HG03066 (cell line): ENCODE data around the gene NRTN.
"Not testable (repeated sequence)": the region's sequence is repeated elsewhere in the genome, so short reads cannot be mapped to it uniquely, and the experiment has no call there.

Source experiments
- ATAC-seq: cut with Tn5 transposase; IDR thresholded peaks from one replicate; pipeline ENCODE4 v1.9.1; 2021; ENCODE audit warnings: low read depth; ENCODE audit not compliant: unreplicated experiment

The NRTN gene, protein sequence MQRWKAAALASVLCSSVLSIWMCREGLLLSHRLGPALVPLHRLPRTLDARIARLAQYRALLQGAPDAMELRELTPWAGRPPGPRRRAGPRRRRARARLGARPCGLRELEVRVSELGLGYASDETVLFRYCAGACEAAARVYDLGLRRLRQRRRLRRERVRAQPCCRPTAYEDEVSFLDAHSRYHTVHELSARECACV

DNA sequence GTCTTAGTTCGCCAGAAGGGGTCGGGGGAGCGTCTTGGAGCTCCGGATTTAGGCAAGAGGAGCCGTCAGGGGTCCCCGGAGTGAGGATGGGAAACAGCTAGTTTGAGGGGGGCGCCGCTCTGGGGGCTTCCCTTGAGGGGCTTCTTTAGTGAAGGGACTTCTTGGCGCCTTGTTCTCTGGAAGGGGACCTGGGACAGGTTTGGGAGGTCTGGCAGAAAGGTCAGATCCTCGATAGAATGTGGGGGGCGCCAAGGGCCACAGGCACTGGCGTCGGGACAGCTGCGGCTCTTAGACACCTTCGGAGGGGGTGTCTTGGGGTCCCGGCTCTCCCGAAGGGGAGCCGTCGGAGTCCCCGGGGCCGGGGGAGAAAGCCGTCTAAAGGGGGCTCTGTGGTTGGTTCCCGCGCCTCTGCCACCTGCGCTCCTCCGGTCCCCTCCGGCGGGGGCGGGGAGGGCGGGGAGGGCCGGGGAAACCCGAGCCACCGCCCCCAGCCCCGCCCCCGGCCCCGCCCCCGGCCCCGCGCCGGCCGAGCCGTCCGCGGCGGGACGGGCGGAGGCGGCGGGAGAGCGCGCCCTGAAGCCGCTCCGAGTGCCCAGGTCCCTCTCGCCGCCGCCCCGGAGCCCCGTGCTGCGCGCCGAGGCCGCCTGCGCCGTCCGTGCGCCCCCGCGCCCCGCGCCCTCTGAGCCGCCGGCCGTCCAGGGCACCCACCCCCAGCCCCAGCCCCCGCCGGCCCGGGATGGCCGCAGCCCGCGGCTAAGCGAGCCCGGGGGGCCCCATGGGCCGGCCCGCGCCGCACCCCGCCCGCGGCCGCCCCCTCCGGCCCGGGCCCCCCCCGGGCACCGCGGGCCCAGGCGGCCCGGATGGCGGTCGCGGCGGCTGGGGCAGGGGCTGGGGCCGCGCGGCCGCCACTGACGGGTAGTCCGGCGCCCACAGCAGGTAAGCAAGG, at the start of gene NRTN:
TSS of gene NRTN (plus strand) at position 552 of the 946 bp plus-strand sequence. CDS start 19,099 bp downstream, outside the sequence.
- no peak for ATAC-seq

DNA sequence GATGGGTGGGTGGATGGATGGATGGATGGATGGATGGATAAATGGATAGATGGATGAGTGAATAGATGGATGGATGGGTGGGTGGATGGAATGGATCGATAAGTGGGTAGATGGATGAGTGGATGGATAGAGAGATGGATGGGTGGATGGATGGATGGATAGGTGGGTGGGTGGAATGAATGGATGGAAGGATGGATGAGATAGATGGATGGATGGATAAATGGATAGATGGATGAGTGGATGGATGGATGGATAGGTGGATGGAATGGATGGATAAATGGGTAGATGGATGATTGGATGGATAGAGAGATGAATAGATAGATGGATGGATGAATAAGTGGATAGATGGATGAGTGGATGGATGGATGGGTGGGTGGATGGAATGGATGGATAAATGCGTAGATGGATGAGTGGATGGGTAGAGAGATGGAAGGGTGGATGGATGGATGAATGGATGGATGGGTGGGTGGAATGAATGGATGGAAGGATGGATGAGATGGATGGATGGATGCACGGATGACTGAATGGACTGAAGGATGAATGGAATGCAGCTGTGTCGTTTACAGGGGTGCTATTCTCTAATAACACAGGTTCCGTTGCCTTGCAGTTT, 42.2 kb upstream of the NRTN start:
- ATAC-seq = no peak

DNA sequence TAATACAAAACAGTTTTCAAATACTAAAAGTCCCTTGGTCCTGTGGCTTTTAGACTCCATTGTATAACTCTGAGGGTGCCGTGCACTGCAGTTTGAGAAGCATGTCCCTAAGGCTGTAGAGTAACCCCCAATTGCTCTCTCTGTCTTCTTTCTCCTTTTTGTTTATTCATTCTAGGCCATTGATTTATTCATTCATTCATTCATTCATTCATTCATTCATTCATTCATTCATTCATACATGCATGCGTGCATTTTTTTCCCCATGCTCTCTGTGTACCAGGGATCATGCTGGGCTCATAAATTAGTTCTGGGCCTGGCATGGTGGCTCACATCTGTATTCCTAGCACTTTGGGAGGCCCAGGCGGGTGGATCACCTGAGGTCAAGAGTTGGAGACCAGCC, 39.6 kb upstream of the NRTN start:
- ATAC-seq = no peak

DNA sequence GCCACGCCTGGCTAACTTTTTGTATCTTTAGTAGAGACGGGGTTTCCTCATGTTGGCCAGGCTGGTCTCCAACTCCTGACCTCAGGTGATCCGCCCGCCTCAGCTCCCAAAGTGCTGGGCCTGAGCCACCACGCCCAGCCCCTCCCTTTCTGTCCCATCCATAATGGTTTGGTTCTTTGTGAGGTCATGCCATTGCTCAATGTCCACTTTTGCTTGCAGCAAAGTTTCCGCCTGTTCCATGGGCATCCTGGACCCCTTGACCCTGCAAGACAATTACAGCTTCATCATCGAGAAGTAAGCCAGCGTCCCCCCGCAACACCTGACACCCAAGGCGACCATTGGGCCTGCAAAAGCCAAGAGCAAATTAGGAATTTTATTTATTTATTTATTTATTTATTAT, 36.9 kb upstream of the NRTN start:
- no peak for ATAC-seq

DNA sequence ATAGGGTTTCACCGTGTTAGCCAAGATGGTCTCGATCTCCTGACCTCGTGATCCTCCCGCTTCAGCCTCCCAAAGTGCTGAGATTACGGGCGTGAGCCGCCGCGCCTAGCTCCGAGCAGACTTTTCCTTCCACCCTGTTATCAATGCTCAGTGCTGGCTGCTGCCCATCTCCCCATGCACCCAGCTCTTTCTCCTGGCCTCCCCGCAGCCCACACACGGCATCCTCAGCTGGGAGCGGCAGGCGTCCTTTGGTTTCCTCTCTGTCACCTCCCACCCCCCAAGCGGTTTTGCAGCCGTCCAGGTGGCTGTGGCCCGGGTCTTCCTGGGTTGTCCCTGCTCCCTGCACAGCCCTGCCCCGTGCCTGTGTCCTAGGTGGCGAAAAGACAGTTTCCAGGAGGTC, 32.5 kb upstream of the NRTN start:
- no peak for ATAC-seq

DNA sequence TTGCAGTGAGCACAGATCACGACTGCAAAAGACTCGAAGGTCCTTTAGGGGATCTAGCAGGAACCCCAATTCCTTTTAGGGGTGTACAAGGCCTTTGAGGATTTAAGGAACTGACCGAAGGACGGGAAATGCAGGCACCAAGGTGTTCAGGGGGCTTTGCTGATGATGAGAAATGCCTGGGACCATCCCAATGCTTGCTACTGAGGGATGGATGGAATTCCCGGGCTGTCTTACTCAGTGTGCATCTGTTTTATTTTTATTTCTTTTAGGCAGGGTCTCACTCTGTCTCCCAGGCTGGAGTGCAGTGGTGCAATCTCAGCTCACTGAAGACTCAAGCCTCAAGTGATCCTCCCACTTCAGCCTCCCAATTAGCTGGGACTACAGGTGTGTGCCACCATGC, 31.6 kb upstream of the NRTN start:
- no peak for ATAC-seq

DNA sequence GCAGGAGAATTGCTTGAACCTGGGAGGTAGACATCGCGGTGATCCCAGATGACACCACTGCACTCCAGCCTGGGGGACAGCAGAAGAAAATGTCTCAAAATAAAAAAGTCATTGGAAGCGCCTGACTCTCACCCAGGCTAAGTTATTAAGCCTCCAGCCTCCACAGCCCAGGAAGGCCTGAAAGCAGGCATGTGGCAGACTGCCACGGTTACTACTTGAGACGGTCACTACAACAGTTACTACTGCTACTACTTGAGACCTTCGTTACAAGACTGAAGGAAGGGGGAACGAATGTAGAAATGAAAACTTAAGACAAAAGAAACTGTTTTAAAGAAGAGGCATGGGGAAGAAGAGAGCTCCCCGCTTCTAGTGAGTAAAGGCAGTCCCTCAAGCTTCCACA, 29.9 kb upstream of the NRTN start:
- ATAC-seq = no peak

DNA sequence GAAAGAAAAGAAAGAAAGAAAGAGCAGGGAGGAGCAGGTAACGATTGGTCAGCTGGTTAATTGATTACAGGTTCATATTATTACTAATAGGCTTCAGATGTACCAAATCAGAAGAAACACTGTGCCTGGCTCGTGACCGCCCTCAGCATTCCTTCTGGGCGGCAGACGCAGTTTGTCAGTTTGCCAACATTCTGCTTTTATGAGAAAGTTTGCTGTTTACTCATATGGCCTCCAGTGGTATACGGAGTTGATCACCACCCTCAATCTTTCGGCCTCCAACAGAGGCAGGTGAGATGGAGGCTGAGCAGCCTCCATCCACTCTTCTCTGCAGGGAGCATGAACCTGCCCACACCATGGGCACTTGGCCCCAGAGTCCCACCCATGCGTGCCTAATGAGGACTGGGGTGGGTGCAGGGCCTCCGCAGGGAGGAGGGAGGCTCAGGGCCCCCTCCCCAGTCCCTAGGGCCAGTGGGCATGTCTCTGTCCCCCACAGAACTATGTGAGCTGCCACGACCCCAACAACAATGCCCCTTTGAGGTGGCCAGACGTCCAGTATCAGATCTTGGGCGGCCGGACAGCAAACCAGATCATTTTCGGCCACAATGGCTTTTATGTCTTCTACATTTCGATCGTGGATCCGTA, 29.1 kb upstream of the NRTN start:
- no peak for ATAC-seq

DNA sequence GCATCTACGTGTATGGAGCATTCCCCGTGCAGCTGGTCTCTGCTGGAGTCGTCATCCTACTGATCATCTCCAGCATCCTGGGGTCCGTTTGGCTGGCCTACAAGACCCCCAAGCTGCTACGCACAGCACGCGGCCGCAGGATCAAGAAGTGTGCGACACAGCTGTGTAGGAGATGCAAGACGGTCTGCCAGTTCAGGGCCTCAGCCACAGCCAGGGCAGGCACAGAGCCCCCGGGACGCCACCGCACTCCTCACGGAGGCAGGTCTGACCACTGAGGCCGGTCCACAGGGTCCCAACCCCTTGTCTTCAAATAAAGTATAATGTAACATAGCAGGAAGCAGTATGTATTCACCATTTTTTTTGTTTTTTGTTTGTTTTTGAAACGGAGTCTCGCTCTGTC, 26.5 kb upstream of the NRTN start:
- no peak for ATAC-seq

DNA sequence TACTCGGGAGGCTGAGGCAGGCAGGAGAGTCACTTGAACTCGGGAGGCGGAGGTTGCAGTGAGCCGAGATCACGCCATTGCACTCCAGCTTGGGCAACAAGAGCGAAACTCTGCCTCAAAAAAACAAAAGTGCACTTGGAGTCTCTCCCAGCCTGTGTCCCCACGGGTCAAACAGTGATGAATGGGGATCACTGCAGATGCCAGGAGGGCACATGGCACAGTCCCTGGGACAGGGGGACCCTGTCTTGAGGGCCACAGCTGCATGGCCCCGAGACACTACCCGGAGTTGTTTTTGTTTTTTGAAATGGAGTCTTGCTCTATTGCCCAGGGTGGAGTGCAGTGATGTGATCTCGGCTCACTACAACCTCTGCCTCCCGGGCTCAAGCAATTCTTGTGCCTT, 24.0 kb upstream of the NRTN start:
- ATAC-seq = not testable (repeated sequence)

DNA sequence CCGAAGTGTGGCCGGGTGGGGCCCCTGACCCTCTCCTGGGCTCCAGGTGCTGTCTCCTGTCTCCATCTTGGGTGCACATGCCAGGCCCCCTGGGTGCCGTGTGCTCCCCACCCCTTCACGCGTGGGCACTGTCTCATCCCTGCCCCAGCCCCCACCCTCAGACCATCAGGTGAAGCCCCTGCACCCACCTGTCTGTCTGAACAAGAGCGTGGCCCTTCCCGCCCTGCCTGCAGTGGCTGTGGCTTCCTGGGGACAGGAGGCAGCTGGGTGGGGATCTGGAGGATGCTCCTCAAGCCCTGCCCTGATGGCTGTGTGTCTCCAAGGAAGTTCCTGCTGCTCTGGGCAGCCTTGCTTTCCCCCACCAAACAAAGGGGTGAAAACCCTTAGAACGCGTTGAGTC, 22.5 kb upstream of the NRTN start:
- no peak for ATAC-seq

DNA sequence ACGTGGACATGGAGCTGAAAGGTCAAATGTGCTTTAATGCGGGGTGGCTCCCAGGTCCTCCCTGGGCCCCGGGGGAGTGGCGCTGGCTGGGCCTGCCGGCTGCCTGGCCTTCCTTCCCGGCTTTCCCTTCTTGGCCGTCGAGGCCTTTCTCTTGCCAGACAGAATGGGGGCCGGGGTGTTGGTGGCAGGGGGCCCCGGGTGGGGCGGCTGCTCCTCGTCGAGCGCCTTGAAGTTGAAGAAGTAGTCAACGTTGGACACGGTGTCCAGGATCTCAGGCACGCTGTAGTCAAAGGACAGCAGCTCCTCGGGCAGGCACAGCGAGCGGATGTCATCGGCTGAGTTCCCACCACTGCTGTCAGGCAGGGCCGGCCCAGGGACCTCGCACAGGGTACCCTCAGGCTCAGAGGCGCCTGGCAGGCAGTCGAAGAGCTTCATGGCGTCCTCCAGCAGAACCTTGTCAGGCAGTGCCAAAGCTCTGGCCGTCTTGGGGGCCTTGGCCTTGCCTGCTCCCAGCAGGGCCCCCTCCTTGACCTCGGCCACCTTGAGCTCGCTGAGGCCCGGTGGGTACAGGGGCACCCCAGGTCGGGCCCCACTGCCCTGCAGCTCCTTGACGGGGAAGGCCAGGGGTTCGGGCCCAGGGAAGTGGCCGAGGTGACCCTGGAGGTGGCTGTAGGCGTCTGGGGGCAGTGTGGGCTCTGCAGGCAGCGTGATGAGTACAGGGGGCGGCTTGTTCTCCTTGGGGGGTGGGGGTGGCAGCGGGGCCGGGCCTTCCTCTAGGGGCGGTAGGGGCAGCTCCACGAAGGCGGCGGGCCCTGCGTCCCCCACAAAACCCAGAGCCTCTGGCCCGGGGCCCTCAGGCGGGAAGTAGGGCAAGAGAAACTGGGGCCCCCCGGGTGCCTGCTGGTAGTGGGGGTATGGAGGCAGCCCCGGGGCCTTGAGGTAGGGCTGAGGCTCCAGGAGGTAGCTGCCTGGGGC, 21.6 kb upstream of the NRTN start:
- no peak for ATAC-seq

DNA sequence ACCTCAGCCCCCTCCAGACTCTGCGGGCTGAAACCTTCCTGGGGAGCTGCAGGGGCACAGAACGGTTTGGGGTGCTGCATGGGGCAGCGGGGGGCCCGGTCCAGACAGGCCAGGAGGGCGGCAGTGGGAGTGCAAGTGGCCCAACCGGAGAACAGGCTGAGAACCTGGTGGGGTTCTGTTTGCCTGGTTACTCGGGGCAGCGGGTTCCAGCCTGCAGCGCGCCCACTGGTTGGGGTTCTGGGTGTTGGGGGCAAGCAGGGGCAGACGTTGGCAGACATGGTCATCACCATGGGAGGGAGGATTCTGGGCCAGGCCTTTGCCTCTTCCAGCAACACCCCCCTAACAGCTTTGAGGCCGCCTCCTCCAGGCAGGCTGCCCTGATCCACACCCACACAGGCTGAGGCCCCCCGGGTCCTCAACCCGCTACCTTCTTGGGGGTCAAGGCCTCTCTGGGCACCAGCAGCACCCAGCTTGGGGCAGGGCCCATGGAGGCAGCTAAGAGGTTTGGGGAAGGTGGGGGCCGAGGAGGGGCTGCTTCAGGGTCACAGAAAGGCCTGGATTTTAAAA, 20.2 kb upstream of the NRTN start, which contains the start of gene PRR22:
TSS of gene PRR22 (minus strand) at position 166 of the 567 bp plus-strand sequence. CDS start at position 80, 86 bp downstream.
- no peak for ATAC-seq

DNA sequence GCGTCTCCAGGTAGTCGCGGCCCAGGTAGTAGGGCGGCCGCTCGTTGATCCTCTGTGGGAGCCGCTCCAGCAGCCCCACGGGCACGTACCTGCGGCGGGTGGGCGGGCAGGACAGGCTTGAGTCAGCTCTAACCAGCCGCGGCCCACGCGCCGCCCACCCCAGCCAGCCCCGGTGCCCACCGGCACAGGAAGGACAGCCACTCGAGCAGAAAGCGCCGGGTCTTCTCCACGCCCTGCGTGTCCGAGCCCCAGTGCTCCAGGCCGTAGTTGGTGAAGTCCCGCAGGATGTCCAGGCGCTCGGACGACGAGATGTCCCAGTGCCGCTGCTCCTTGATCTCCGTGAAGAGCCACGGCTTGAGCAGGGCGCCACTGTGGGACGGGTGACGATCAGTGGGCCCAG, 19.4 kb upstream of the NRTN start:
- ATAC-seq = no peak

DNA sequence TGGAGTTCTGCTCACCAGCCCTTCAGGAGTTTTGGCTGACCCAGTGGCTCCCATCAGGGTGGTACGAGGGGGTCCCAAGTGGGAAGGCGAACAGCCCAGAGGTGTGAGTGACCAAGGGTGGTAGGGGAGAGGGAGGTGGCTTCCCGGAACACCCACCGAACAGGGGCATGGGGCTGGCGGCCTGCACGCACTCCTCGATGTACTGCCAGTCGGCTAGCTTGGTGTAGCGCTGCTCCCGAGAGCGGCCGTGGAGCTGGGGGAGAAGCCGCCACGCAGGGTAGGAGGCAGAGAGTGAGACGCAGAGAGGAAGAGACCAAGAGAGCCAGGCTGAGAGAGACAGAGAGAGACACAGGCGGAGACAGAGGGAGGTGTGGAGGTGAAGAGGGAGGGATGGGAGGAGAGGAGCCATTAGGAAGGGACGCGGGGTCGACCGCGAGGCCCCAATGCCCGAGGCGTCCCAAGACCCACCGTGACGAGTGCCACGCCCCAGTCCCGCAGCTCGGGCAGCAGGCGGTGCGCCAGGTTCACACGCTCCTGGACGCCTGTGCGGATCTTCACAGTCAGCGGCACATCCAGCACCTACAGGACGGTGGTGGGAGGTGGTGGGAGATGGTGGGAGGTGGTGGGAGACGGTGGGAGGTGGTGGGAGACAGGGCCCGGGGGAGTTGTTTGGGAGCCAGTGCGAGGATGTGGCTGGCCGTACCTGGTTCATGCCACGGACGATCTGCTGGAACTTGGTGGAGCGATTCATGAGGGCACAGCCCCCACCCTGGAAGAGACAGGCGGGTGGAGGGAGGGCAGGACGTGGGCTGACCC, 18.1 kb upstream of the NRTN start:
- ATAC-seq = no peak

DNA sequence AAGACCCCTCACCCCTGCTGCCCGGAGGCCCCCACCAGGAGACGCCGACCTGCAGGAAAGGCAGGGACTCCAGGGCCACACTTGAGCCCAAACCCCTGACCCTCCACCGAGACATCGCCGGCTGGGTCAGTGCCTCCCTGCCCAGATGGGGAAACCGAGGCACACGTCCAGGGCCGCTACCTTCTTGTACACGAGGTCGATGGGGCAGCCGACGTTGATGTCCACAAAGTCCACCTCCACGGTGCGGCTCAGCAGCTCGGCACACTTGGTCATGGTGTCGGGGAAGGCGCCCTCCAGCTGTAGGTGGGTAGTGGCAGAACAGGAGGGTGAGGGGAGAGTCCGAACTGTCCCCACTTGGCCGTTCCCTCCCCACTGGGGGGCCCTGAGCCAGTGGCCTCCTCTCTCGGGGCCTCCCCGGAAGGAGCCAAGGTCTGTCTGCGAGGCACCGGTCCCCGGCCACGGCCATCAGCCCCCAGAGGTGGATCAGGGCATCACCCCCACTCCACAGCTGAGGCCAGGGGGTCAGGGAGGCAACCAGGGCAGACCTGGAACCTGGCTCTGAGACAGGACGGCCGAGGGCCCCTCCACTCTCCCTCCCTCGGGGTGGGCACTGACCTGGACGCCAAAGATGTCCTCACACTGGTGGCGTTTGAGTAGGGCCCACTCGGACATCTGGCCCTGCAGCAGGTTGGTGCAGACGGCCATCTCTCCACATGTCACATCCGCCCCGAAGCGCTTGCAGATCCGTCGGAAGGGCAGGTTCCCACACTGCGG, 17.3 kb upstream of the NRTN start:
- no peak for ATAC-seq

DNA sequence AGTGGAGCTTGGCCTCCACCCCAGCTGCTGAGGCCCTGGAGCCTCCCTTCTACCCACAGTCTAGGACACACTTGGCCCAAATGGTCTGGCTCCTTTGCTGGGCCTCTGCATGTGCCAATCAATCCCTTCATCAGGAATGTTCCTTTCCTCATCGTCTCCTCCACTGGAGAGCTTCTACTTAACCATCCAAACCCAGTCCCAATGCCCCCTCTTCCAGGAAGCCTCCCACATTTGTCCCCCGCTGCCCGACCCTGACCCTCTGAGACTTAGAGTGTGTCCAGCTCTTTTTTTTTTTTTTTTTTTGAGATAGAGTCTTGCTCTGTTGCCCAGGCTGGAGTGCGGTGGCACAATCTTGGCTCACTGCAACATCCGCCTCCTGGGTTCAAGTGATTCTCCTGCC, 16.4 kb upstream of the NRTN start:
- no peak for ATAC-seq

DNA sequence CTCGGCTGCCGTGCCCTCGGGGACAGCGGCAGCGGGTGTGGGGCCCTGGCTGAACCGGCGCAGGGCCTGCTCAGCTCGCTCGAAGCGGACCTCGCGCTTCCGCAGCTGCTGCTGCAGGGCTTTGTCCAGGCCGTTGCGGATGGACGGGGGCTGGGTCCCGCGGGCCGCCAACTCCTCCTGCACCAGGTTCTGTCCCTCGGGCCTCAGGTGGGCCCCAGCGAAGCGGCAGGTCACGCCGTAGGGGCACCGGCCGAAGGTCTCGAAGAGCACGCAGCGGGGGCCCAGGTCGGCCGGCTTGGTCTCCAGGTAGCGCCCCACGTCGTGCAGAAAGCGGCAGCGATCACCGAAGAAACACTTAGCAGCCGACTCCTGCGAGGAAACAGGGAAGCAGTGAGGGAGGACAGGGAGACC, 15.5 kb upstream of the NRTN start:
- no peak for ATAC-seq
